SK-N-SH (cell line): ENCODE measurements around the gene LTBP2.

Experiments used
- CTCF ChIP-seq: fragments of 200-600 bp; sonication (generic); IDR thresholded peaks from 2 replicates; pipeline ENCODE4 v1.6.1; 2017; ENCODE audit warnings: antibody characterized with exemption, mild to moderate bottlenecking, moderate library complexity
- ELF1 ChIP-seq: IDR thresholded peaks from 2 replicates; pipeline ENCODE4 v1.4.0; 2012
- EZH2phosphoT487 ChIP-seq: fragments of 200-600 bp; sonication (generic); IDR thresholded peaks from 2 replicates; pipeline ENCODE4 v1.6.1; 2017; ENCODE audit warnings: low read depth, mixed run types, mild to moderate bottlenecking, antibody characterized with exemption, moderate library complexity, borderline replicate concordance
- IRF3 ChIP-seq: fragments of 150-350 bp; IDR thresholded peaks from 2 replicates; pipeline ENCODE4 v1.6.1; 2016; ENCODE audit warnings: mild to moderate bottlenecking, low read depth, low read length
- MXI1 ChIP-seq: IDR thresholded peaks from 2 replicates; pipeline ENCODE4 v1.6.1; 2012; ENCODE audit warnings: mild to moderate bottlenecking, low read depth, low read length, improper control_type of control experiment
- RAD21 ChIP-seq: IDR thresholded peaks from 2 replicates; pipeline ENCODE4 v1.6.1; 2012; ENCODE audit warnings: mild to moderate bottlenecking, low read length
- YY1 ChIP-seq: IDR thresholded peaks from 2 replicates; pipeline ENCODE4 v1.4.0; 2012; ENCODE audit warnings: low read depth, mild to moderate bottlenecking

GRCh38 chr14:74546416-74546815 lies 65.6 kb downstream of the LTBP2 start:
- TF ChIP-seq CTCF (no peak), MXI1 (no peak), YY1 (no peak), EZH2phosphoT487 (no peak), IRF3 (no peak), RAD21 (no peak), ELF1 (no peak)
